NCI-H2171 (cell line): ENCODE data around the gene WDR54.
"Not testable (repeated sequence)": the region's sequence is repeated elsewhere in the genome, so short reads cannot be mapped to it uniquely, and the experiment has no call there.

ENCODE experiments used
- DNase-seq: peaks from one replicate; lab custom pipeline; 2025; lab: John Stamatoyannopoulos, UW

The WDR54 gene

GRCh38 chr2:74429487-74430451 lies 8.2 kb downstream of the WDR54 start:
- DNase-seq = no peak

- no peak for DNase-seq
Measured at GRCh38 chr2:74430502-74430901, 9.0 kb downstream of the WDR54 start.

- no peak for DNase-seq
Measured at GRCh38 chr2:74436111-74436805, 14.7 kb downstream of the WDR54 start.

GRCh38 chr2:74436848-74437695 lies 15.5 kb downstream of the WDR54 start:
- no peak for DNase-seq

GRCh38 chr2:74438248-74438647 lies 16.7 kb downstream of the WDR54 start:
- no peak for DNase-seq

- DNase-seq = no peak
Measured at GRCh38 chr2:74439373-74439772, 17.8 kb downstream of the WDR54 start.

GRCh38 chr2:74439803-74440377 lies 18.4 kb downstream of the WDR54 start:
- no peak for DNase-seq

GRCh38 chr2:74440378-74441169 lies 19.0 kb downstream of the WDR54 start:
- DNase-seq = peak; percentile 81

GRCh38 chr2:74441170-74441689 lies 19.7 kb downstream of the WDR54 start:
- DNase-seq = peak; percentile 17

- peak; percentile 14 for DNase-seq
Measured at GRCh38 chr2:74441690-74442482, 20.4 kb downstream of the WDR54 start, which contains the start of gene RTKN. TSS of gene RTKN (minus strand) at chr2:74441937. CDS start at chr2:74441816, 121 bp downstream.

- not testable (repeated sequence) for DNase-seq
Measured at GRCh38 chr2:74442483-74443297, 21.2 kb downstream of the WDR54 start.

GRCh38 chr2:74444498-74445318 lies 23.2 kb downstream of the WDR54 start:
- no peak for DNase-seq

GRCh38 chr2:74447230-74447999 lies 25.9 kb downstream of the WDR54 start:
- no peak for DNase-seq

GRCh38 chr2:74448771-74449170 lies 27.2 kb downstream of the WDR54 start:
- DNase-seq = no peak

- no peak for DNase-seq
Measured at GRCh38 chr2:74450570-74451190, 29.1 kb downstream of the WDR54 start.

- peak; percentile 96 for DNase-seq
Measured at GRCh38 chr2:74454654-74455511, 33.4 kb downstream of the WDR54 start, which contains the start of gene INO80B. TSS of gene INO80B (plus strand) at chr2:74455087. CDS start at chr2:74455117, 30 bp downstream.
